T47D (cell line): ENCODE data around the gene FBXO30.

Experiments
- DNase-seq, 2 experiments: peaks; one replicate each; pipeline versions ENCODE4 v3.0.0 to v3.0.0-alpha.2; 2011 to 2012; ENCODE audit warnings: low read depth in 1 of 2, low spot score in 1 of 2
- JUND ChIP-seq: IDR thresholded peaks from 2 replicates; pipeline ENCODE4 v1.6.1; 2012; ENCODE audit warnings: low read depth
- in situ Hi-C: cut with HindIII; loops from 2 replicates; pipeline ENCODE4 v1.10.0; 2016; ENCODE audit warnings: low sequenced_read_pairs, low pct_unique_long_range_greater_than_20kb

The FBXO30 gene

DNA sequence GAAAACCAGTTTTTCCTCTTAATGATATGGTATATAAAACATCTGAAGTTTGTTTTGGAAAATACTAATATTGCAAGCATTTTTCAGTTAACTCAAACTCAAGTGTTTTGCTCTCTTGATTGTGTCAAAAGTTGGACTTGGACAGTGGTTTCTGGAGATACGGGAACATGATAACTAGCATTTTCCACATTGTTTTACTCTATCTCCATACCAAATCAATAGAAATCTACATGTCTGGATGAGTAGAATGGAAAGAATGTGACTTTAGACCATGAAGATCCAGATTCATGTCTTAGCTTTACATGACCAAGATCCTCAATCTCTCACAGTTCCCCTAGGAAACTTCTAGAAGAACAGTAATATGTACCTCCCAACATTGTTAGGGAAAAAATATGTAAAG, 22.2 kb upstream of the FBXO30 start:
- in situ Hi-C loops = no loop called here

DNA sequence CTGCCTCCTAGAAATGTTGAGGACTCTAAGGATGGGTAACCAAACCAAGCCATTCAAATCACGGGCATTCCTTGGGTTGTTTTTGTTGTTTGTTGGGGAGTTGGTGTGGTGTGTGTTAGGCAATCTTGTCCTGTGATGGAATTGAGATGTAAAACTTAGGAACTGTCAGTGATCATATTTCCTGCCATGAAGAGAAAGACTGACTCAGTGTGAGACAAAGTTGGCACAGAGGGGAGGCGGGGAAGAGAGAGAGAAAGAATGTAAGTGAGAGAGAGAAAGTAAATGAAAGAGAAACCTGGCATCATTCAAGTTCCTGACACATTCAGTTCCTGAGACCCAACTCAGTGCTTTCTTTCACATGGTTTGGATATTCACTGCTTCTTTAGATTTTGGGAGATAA, 21.6 kb upstream of the FBXO30 start:
- in situ Hi-C loops = no loop called here
- no peak for DNase-seq
- TF ChIP-seq JUND = no peak

More for the DNA sequence above, 22.2 kb upstream of the FBXO30 start:
- DNase-seq = no peak
- TF ChIP-seq JUND = no peak

GRCh38 chr6:145830612-145831011, 16.0 kb upstream of the FBXO30 start:
- TF ChIP-seq JUND = no peak
- in situ Hi-C loops = no loop called here
- no peak for DNase-seq

- no peak for TF ChIP-seq JUND
These were observed 15.4 kb upstream of the FBXO30 start for GRCh38 chr6:145829950-145830349.

GRCh38 chr6:145829102-145829501, 14.5 kb upstream of the FBXO30 start:
- no peak for TF ChIP-seq JUND
- in situ Hi-C loops = no loop called here
- no peak for DNase-seq

More at GRCh38 chr6:145829950-145830349, 15.4 kb upstream of the FBXO30 start:
- in situ Hi-C loops = no loop called here
- no peak for DNase-seq

GRCh38 chr6:145824344-145824743, 9.7 kb upstream of the FBXO30 start:
- in situ Hi-C loops = no loop called here
- no peak for TF ChIP-seq JUND
- DNase-seq = no peak

- no peak for DNase-seq
- in situ Hi-C loops = no loop called here
- no peak for TF ChIP-seq JUND
These were observed 8.8 kb upstream of the FBXO30 start for GRCh38 chr6:145823328-145823944.

GRCh38 chr6:145822456-145822855, 7.9 kb upstream of the FBXO30 start:
- in situ Hi-C loops = no loop called here
- TF ChIP-seq JUND = no peak
- DNase-seq = no peak

- in situ Hi-C loops = no loop called here
- DNase-seq = no peak
- TF ChIP-seq JUND = no peak
These were observed 5.4 kb upstream of the FBXO30 start for GRCh38 chr6:145819994-145820393.

DNA sequence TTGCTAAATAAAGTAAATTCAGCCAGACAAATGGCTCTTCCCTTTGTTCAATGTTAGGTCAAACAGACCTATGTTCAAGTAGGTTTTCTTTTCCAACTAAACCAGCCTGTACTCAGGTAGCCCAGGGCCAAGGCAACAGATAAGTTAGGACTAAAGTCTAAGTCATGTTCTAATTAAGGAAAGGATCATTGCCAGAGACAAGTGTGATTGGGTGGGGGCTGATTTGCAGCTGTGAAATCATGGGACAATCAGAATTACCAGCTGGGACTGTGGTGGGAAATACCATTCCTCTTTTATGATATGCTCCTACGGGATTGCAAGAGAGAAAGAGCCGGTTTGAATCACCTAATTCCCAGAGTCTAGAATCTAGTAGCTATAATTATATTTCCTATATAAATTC, 4.2 kb upstream of the FBXO30 start:
- TF ChIP-seq JUND = no peak
- no peak for DNase-seq
- in situ Hi-C loops = no loop called here

DNA sequence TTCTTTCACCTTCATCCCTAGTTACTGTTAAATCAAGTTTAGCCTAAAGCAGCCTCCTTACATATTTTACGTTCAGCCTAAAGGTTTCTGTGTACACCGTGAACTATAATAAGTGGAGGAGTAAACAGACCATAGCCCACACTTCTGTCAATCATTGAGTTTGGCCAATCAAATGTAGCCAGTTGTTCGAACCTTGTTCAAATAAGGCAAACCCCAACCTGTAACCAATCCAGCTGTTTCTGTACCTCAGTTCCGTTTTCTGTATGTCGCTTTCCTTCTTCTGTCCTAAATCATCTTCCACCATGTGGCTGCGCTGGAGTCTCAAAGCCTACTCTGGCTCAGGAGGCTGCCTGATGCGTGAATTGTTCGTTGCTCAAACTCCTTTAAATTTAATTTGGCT, 1.8 kb upstream of the FBXO30 start:
- in situ Hi-C loops = no loop called here
- DNase-seq = no peak
- TF ChIP-seq JUND = no peak

GRCh38 chr6:145815309-145816274, 997 bp upstream of the FBXO30 start:
- in situ Hi-C loops = no loop called here
- peak in 1 of 2 experiments; percentile 3 for DNase-seq
- no peak for TF ChIP-seq JUND

DNA sequence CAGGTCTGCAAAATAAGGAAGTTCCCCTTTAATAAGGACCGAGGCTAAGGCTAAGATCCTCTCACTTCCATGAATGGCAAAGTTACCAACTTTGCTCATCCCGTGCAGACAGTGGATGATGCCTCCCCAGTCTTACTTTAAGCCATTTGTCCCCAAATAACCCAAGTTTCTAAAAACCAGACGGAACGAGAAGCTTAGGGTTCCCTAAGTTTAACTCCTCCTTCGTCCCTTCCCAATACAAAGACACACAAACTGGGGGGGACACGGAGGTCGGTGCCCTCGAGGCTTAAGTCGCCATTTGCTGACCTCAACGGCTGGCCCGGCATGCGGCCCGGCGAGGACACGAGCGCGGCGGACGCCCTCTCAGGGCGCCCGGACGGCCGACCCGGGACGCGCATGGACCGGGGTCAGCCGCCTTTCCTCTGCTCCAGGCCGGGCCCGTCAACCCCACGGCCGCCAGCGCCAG, 527 bp downstream of the FBXO30 start:
- in situ Hi-C loops = no loop called here
- TF ChIP-seq JUND = no peak
- peak; percentile 9 to 40 for DNase-seq
